Stimulated activated CD4-positive, alpha-beta T cell treated with anti-CD3 and anti-CD28 coated beads, Interleukin-2, amount 100 ng/mL, for 4 hours (primary cell): ENCODE data around the gene FZR1.

Experiments
- DNase-seq: peaks from one replicate; pipeline ENCODE4 v3.0.0-alpha.2; 2020; ENCODE audit warnings: low read depth

FZR1 gene

DNA sequence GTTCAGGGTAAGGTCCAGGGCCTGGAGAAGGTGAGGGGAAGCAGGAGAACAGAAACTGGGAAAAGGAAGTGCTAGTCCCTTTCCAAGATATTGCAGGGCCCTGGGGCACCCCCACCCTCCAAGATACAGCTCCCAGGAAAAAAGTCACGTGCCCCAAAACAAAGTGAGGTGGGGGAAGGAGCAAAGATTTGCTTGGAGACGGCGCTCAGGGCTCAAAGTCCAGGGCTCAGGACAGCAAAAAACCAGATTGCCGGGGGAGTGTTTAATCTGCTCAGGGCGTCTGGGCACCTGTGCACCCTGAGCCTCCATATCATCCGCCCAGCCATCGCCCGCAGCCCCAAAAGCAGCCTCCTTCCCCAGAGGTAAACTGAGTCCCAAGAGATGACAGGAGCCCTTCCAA, 32.1 kb upstream of the FZR1 start:
- no peak for DNase-seq

DNA sequence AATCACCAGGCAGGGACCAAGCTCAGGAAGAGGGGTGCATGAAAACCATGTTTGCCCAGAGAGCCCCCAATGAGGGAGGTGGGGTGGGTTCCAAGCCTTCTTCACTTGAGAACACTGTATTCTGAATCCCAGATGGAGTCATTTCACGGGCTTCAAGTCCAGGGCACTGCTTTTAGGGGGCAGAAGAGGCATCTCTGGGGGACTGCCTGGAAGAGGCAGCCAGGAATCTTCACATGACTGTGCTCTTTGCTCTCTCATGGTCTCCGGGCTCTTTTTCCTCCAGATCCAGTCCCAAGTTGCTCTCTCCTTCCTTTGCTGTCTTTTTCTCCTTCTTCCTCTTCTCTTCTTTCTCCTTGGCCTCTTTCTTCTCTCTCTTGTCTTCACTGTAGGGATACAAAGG, 31.5 kb upstream of the FZR1 start:
- no peak for DNase-seq

DNA sequence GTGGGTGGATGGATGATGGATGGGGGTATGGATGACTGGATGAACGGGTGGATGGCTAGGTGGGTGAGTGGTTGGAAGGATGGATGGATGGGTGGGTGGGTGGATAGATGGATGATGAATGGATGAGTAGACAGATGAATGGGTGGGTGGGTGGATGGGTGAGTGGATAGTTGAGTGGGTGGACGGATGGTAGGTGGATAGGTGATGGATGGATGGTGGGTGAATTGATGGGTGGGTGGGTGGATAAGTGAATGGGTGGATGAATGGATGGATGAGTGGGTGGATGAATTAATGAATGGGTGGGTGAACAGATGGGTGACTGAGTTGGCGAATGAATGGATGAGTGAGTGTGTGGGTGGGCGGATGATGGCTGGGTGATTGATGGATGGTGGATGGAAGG, 30.7 kb upstream of the FZR1 start:
- DNase-seq, result no peak

DNA sequence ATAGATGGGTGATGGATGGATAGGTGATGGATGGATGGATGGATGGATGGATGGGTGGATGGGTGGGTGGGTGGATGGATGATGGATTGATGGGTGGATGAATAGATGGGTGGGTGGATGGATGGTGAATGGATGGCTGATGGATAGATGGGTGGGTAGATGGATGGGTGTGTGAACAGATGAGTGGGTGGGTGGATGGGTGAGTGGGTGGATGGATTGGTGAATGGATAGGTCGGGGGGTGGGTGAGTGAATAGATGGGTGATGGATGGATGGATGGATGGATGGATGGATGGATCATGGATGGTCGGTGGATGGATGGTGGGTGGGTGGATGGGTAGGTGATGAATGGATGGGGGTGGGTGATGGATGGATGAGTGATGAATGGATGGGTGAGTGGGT, 29.3 kb upstream of the FZR1 start:
- no peak for DNase-seq

DNA sequence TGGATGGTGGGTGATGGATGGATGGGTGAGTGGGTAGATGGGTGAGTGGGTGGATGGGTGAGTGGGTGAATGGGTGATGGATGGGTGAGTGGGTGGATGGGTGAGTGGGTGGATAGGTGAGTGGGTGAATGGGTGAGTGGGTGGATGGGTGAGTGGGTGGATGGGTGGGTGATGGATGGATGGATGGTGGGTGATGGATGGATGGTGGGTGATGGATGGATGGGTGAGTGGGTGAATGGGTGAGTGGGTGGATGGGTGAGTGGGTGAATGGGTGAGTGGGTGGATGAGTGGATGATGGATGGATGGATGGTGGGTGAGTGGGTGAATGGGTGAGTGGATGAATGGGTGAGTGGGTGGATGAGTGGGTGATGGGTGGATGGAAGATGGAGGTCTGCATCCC, 28.6 kb upstream of the FZR1 start:
- DNase-seq, result no peak

DNA sequence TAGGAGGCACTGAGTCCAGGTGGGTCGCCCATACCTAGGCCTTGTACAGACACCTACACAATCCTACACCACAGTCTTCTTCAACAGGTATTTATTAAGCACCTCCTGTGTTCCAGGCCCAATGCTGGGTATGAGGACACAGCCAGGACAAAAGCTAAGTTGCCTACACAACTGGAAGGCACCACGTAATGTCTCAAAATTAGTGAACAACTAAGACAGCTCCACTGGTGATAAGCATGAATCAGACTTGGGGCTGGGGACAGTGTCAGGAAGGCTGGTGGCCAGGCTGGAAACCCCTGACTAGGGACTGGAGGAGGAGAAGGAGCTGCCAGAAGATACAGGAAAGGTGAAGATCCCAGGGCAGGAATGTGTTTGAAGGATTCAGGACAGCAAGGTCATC, 28.2 kb upstream of the FZR1 start:
- no peak for DNase-seq

DNA sequence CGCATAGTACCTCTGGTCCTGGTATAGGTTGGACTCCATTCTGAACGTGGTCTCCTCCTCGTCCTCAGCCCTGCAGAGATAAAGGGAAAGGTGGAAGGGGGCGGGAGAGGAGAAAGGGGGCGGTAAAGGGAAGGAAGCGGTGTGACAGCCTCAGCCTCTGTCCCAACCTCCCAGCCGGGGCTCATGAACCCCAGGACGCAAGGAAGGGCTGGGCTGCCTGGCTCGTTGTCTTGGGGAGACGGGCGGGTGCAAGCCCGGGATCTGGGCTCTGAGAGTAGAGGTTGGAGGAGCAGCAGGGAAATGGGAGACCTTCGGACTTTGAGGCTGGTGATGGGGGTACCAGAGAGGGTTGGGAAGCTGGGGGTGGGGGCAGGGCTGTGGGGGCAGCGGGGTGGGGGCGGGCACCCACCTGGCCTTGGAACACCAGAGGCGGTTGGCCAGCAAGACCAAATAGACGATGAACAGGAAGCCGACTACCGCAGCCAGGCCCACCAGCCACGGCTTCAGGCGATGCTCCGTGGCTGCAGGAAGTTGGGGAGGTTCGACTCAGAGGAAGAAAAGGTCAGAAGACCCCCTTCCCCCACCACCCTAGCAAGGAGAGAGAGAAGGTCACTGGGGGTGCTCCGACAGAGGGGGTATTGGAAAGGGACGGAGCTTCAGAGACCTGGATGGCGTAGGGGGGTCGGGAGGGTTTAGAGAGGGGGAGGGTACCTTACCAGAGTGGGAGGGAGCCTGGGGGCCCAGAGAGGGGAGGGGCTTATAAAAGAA, 27.5 kb upstream of the FZR1 start:
- no peak for DNase-seq

DNA sequence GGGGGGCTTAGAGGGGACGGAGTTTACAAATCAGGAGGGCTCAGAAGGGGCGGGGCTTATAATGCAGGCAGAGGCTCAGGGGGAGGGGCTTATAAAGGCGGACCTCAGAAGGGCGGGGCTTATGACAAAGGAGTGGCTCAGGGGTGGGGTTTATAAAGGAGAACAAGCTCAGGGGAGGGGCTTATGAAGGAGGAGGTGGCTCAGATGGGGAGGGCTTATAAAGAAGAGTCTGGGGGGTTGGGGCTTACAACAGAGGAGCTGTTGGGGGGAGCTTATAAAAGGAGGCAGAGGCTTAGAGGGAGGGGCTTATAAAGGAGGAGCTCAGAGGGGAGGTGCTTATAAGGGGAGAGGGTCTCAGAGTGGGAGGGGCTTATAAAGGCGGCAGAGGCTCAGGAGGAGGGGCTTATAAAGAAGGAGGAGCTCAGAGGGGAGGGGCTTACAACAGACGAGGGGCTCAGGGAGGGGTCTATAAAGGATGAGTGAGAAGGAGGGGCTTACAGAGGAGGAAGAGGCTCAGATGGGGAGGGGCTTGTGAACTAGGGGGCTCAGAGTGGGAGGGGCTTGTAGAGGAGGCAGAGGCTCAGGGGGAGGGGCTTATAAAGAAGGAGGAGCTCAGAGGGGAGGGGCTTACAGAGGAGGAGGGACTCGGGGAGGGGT, 26.8 kb upstream of the FZR1 start:
- DNase-seq, result no peak

DNA sequence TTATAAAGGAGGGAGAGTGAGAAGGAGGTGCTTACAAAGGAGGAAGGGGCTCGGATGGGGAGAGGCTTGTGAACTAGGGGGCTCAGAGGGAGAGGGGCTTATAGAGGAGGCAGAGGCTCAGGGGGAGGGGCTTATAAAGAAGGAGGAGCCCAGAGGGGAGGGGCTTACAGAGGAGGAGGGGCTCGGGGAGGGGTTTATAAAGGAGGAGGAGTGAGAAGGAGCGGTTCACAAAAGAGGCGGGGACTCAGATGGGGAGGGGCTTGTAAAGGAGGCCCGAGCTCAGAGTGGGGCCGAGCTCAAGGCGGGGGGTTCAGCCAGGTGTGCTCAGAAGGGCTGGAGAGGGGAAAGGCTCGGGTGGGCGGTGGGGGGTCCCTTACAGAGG, 26.3 kb upstream of the FZR1 start:
- no peak for DNase-seq

DNA sequence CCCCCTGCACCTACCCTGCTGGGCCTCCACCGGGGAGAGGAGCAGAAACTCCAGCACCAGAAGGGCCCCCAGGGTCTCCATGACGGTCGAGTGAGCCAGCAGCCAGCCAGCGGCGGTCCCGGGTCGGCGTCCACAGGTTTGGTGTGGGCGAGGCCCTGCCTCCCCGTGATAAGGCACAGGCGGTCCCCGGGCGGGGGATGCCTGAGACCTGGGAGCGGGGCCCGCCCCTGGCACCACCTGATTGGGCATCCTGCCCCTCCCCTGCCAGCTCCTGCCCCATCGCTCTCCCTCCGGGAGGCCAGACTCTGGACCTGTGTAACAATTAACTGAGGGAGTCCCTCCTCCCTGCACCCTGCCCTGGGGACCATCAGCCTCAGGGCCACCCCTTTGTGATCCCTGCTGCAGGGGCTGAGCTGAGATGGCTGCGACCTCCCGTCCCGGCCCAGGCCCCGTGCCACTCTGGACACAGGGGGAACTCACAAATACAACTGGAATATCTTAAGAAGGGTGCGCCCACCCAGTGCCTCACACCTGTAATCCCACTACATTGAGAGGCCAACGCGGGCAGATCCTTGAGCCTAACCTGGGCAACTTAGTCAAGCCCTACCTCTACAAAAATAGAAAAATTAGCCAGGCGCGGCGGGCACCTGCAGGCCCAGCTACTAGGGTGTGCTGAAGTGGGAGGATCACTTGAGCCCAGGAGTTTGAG, 25.6 kb upstream of the FZR1 start, which contains the start of gene SMIM24:
SMIM24 (minus strand) TSS at position 143 of the 709 bp plus-strand sequence; CDS start at position 81, 62 bp downstream.
- no peak for DNase-seq

DNA sequence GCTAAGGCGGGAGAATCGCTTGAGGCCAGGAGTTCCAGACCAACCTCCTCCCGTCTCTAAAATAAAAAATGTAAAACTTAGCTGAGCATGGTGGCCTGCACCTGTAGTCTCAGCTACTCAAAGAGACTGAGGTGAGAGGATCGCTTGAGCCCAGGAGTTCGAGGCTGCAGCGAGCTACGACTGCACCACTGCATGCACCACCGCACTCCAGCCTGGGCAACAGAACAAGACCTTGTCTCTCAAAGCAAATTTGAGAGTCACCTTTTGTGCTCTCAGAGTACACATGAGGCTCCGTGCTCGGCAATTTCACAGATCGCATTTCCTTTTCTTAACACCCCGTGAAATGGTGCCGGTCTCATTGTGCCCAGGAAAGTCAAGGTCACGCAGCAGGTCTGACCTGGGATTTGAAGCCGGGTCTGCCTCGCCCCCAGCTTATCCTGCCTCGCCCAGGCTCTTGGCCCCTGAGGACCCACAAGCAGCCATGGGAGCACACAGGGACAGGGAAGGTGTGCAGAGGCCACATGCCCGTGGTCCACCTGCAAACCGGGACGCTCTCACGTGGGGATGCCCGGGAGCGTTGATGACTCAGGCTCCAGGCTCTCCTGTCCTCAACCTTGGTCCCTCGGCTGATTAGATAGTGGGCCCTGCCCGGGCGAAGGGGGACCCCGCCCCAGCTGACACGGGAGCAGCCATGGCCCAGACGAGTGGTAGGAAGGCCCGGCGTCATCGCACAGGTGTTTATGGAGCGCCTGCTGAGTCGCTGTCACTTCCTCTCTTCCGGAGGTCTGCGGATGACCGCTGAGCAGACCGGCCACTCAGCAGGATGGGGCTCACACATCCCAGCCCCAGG, 24.6 kb upstream of the FZR1 start:
- DNase-seq, result no peak

DNA sequence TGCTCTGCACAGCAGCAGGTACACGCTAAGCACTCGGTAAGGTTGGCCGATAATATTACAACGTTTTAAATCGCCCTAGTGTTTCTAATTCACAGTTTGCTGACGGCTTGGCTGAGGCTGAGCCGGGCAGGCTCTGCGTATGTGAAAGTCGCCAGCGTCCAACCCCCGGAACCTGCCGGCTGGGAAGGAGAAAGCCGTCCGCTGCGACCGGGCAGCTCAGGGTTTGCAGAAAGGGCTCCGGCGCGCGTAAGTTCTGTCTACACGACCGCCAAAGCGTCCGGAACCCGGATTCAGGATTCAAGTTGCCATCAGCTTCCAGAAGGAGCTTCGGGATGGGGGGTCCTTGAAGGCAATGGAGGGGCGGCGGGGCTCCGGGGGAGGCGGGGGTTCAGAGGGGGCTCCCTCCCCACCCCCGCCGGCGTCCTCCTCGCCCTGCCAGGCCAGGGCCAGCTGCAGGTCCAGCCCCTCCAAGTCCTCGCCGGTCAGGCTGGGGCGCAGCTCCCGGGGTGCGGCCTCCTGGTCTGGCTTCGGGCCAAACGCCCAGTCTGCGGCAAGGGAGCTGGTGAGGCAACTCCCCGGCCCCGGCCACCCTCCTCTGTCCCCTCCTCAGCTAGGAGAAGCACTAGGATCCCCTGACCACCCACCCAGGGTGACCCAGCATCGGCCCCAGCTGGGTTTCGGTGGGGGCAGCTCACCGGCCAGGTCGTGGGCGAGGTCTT, 23.4 kb upstream of the FZR1 start:
- DNase-seq, result no peak

DNA sequence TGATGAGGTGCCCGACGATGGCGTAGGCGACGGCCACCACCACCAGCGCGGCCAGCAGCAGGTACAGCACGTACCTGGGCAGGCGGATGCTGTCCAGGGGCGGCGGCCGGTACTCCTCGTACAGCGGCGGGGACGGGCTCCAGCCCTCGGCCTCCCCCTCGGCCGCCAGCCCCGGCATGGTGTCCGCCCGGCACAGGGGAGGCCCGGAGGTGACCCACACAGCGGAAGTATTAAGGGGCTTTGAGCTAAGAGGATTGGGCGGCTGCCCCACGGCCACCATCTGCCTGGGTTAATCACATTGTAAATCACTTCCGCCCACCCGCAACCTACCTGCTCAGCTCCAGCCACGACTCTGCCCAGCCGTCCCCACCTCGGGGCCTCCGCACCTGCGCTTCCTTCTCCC, 22.9 kb upstream of the FZR1 start, which contains the start of gene SMIM44:
SMIM44 (minus strand) TSS at position 216 of the 403 bp plus-strand sequence; CDS start at position 178, 38 bp downstream.
- no peak for DNase-seq

DNA sequence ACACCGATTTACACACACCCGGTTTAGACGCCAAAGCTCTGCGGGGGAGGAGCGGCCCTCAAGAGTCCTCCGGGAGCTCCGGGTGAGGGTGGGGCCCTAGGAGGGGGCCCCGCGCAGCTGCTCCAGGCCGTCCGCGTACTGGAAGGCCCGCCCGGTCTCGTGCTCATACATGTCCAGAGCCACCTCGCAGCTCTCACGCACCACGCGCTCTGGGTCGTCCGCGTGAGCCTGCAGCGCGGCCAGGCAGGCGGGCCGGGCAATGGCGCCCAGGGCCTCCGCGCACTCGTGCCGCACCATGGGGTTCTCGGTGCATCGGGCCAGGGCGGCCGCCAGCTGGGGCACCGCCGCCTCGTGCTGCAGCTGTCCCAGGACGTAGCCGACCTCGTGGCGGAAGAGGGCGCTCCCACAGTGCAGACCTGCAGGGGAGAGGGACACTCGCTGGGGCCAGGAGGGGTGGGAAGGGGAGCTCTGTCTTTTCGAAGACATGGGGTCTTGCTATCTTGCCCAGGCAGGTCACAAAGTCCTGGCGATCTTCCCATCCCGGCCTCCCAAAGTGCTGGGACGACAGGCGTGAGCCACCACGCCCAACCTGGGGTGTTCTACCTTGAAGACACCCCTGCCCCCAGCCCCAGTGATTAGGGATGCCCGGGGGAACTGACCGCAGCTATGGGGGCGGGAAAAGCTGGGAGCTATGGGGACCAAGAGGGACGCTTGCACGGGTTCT, 14.6 kb upstream of the FZR1 start:
- no peak for DNase-seq

DNA sequence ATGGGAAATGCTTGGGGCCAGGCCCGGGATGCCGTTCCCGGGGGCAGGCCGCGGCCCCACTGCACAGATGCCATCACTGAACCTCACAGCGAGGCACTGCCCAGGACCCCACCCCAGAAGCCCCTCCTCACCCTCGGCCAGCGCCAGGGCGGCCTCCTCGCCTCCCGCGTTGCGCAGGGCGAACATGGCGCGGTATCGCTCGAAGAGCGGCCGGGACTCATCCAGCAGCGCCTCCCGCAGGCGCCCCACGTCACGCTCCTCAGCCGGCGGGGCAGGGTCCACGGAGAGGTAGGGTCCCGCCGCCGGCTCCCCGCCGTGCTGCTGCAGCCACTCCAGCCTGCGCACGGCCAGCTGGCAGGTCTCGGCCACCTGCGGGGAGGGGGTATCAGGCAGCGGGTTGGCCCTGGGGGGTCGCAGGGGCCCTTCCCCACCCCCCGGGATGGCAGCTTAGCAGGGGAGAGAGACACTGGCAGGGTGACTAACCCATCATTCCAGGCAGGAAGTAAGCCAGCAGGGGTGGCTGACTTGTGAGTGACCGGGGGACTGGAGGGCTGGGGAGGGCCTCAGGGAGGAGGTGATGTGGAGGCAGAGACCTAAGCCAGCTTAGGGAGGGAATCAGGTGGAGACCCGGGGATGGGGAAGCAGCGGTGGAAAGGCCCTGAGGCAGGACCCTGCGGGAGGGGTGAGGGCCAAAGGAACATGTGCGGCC, 13.8 kb upstream of the FZR1 start:
- DNase-seq, result no peak

DNA sequence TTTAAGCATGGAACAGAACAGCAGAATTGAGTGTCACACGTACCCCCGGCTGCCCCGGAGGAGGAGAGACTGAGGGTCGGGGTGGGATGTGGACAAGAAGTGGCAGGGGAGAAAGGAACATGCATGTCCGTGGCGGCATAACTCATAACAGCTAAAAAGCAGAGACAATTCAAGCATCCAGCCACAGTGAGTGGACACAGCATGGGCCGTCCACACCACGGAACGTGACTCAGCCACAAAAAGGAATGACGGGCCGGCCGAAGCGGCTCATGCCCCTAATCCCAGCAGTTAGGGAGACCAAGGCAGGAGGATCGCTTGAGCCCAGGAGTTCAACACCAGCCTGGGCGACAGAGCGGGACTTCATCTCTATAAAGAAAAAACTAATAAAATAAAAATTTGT, 13.2 kb upstream of the FZR1 start:
- DNase-seq, result no peak

DNA sequence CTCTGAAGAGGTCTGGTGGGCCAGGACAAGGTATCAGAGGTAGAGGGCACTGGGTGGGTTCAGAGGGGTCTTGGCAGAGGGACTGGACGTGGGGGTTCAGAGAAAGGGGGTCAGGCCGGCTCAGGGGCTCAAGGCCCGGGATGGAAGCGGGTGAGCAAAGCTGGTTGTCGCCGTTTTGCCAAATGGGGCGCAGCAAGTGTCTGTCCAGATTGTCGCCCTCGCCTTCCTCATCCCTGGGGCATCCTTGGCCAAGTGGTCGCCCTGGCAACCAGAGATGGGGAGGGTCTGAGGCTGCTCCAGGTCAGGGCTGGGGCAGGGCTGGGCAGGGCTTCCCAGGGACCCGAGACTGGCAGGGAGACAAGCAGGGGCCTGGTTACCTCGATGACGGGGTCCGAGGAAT, 12.5 kb upstream of the FZR1 start:
- no peak for DNase-seq

DNA sequence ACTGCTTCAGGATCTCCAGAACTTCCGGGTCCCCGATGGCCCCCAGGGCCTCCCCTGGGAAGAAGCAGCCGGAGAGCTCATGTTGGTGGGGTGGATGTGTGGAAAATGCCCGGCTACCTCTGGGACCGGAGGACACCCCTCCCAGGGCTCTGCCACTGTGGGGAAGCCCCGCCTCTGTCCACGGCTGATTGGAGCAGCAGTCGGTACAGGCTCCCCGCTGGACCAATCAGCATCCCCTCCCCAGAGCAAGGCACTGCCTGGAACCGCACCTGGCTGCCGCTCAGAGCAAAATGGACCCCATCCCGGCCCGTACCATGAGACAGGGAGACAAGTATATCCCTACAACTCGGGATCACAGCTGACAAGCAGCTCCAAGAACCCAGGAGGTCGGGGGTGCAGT, 12.1 kb upstream of the FZR1 start:
- DNase-seq, result no peak

DNA sequence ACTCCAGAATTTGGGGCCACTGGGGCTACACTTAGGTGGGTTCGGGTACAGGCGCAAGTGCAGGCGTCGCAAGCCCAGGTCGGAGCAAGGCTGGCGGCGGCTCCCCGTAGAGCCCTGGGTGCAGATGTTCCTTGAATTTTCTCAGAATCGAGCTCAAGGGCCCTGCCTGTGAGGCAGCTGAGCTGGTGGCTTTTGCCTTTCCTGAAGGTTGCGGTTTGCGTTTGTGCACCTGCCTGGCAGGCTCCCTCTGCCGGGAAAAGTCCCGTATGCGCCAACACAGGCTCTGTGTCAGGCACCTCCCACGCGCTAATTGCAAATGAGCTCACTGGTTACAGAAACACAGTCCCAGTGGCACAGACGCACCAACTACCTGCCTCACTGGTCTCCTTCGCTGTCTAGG, 11.6 kb upstream of the FZR1 start:
- DNase-seq, result peak; percentile 63
